ENCODE results near the gene KCNG2. TPM values are rescaled to one million over a fixed set of nuclear protein-coding genes. Genes with fewer than 3 reads are reported as not detected.
A peak's percentile ranks its signal among the peaks of the same experiment; 100 is the strongest.

KCNG2 gene
- total and polyA plus RNA-seq, 12 donors, result 0.16 to 0.79 (median 0.24) TPM; not detected in 7

- ATAC-seq (peak in 7 of 8 donors; percentile 30 to 63 (median 45)), DNase-seq (peak in 1 of 2 donors; percentile 20)
- intact Hi-C loops (cut with DNase I), result no loop called here
- Histone ChIP-seq H3K36me3 (no peaks in the 10 kb centered on the region), H3K9me3 (no peaks in the 10 kb centered on the region), H3K4me1 (peaks cover 0 to 65% (median 15%) of the 10 kb centered on the region in 9 donors), H3K27me3 (peaks cover 18 to 82% (median 65%) of the 10 kb centered on the region in 7 donors), H3K27ac (peak overlapping the region in 2 of 10 donors; percentile 22 to 42), H3K4me3 (peak overlapping the region in 2 of 10 donors; percentile 44 to 58)
- TF ChIP-seq CTCF (IDR thresholded peaks at IDR 0.05), result no peak
- 20 to 22% methylated on average over 21 of the region's 21 CpGs for WGBS, 2 donors
These were observed 970 bp upstream of the KCNG2 start for GRCh38 chr18:79796531-79797405.

- intact Hi-C loops (cut with DNase I), result no loop called here
- no peak for TF ChIP-seq CTCF (IDR thresholded peaks at IDR 0.05)
- Histone ChIP-seq H3K4me1 (peaks cover 0 to 48% (median 15%) of the 10 kb centered on the region in 9 donors), H3K36me3 (no peaks in the 10 kb centered on the region), H3K27me3 (peaks cover 12 to 79% (median 58%) of the 10 kb centered on the region in 7 donors), H3K9me3 (no peaks in the 10 kb centered on the region), H3K27ac (peak overlapping the region in 1 of 10 donors; percentile 10), H3K4me3 (peak overlapping the region; percentile 4 to 58 (median 33))
- ATAC-seq (no peak), DNase-seq (no peak)
- WGBS, 2 donors, result 0 to 1% methylated on average over 59 to 78 of the region's 78 CpGs
These were observed 734 bp downstream of the KCNG2 start for GRCh38 chr18:79798346-79798998.

GRCh38 chr18:79798999-79799370 lies 1.2 kb downstream of the KCNG2 start:
- no peak for ATAC-seq
- no peak for TF ChIP-seq CTCF (IDR thresholded peaks at IDR 0.05)
- Histone ChIP-seq H3K27ac (no peak overlapping the region), H3K4me1 (peaks cover 0 to 44% (median 15%) of the 10 kb centered on the region in 9 donors), H3K27me3 (peaks cover 12 to 79% (median 58%) of the 10 kb centered on the region in 7 donors), H3K4me3 (peak overlapping the region; percentile 4 to 58 (median 33)), H3K9me3 (no peaks in the 10 kb centered on the region), H3K36me3 (no peaks in the 10 kb centered on the region)
- intact Hi-C loops (cut with DNase I), result no loop called here
- WGBS, 2 donors, result 6 to 11% methylated on average over 14 of the region's 14 CpGs
- no peak for DNase-seq

GRCh38 chr18:79799619-79800370 lies 2.1 kb downstream of the KCNG2 start:
- Histone ChIP-seq H3K36me3 (no peaks in the 10 kb centered on the region), H3K9me3 (no peaks in the 10 kb centered on the region), H3K4me3 (peak overlapping the region in 1 of 10 donors; percentile 58), H3K27me3 (peaks cover 12 to 72% (median 58%) of the 10 kb centered on the region in 7 donors), H3K4me1 (peaks cover 0 to 40% (median 15%) of the 10 kb centered on the region in 9 donors), H3K27ac (no peak overlapping the region)
- DNase-seq (no peak), ATAC-seq (no peak)
- no peak for TF ChIP-seq CTCF (IDR thresholded peaks at IDR 0.05)
- intact Hi-C loops (cut with DNase I), result no loop called here
- 70 to 74% methylated on average over 30 of the region's 30 CpGs for WGBS, 2 donors
